HepG2 (cell line): ENCODE measurements around the gene DOCK4. TPM values are rescaled to one million over a fixed set of nuclear protein-coding genes. Genes with fewer than 3 reads are reported as not detected.

Source experiments
- ATAC-seq: fragments of 200-7000 bp; cut with Tn5 transposase; 3 replicates; pipeline ENCODE4 v1.9.1; 2020; ENCODE audit warnings: mild to moderate bottlenecking, moderate library complexity
- BruUV-seq: library from RNA; stranded (reverse); fragments of 400-500 nt; replicated peaks from 2 replicates; lab custom pipeline; 2021; lab: Mats Ljungman, UMichigan
- CTCF ChIA-PET: fragments of 300-600 bp; formaldehyde crosslinking; extraction: SDS; loops from one replicate; lab custom pipeline; 2021; ENCODE audit warnings: low total read pairs, inconsistent platforms, low intra/inter-chr PET ratio; lab: Yijun Ruan, JAX
- POLR2A ChIA-PET: fragments of 350-600 bp; sonication (Branson Sonifier 250); formaldehyde crosslinking; loops from one replicate; lab custom pipeline; 2020; ENCODE audit warnings: antibody characterized with exemption, inconsistent platforms; lab: Yijun Ruan, JAX
- DNase-seq: peaks from one replicate; pipeline ENCODE4 v3.0.0-alpha.2; 2015; ENCODE audit warnings: low spot score
- FAIRE-seq: peaks from 3 replicates; lab custom pipeline; 2011; peaks lifted over from hg19 to GRCh38; lab: Jason Lieb, UNC
- H2AFZ ChIP-seq: one replicate; pipeline ENCODE4 v1.6.1; 2011; ENCODE audit warnings: low read length, inconsistent platforms
- H3K27ac ChIP-seq: fragments of 300-600 bp; 3 replicates; pipeline ENCODE4 v1.8.0; 2011; ENCODE audit warnings: mixed run types, mild to moderate bottlenecking, mixed read lengths, low read length, inconsistent platforms; ENCODE audit not compliant: insufficient read depth; ENCODE audit errors: extremely low read length
- H3K27me3 ChIP-seq, 2 experiments: fragments of 200-600 bp in 1 of 2; 2 replicates in 1 of 2; 3 replicates in 1 of 2; pipeline versions ENCODE4 v1.6.0 to v1.8.0; 2011; ENCODE audit warnings: low read length in 2 of 2, mild to moderate bottlenecking in 2 of 2, moderate library complexity in 2 of 2, inconsistent platforms in 1 of 2; ENCODE audit not compliant: insufficient read depth in 2 of 2, control insufficient read depth in 1 of 2
- H3K36me3 ChIP-seq, 2 experiments: fragments of 200-600 bp in 1 of 2; replicated peaks in 1 of 2; 2 replicates in 1 of 2; 3 replicates in 1 of 2; pipeline versions ENCODE4 v1.5.1 to v1.8.0; 2011; ENCODE audit warnings: low read length in 2 of 2, inconsistent platforms in 1 of 2; ENCODE audit not compliant: insufficient read depth in 2 of 2, control insufficient read depth in 1 of 2
- H3K4me1 ChIP-seq: 2 replicates; pipeline ENCODE4 v1.5.1; 2012; ENCODE audit warnings: low read length, inconsistent platforms; ENCODE audit not compliant: insufficient read depth
- H3K4me2 ChIP-seq: 2 replicates; pipeline ENCODE4 v1.6.0; 2011; ENCODE audit warnings: low read depth, low read length, inconsistent platforms
- H3K4me3 ChIP-seq, 3 experiments: fragments of 200-600 bp in 1 of 3; sonication (generic), shearing (Covaris generic) in 1 of 3; replicated peaks in 1 of 3; 2 replicates each; pipeline ENCODE4 v1.5.1; 2011 to 2016; ENCODE audit warnings: low read length in 3 of 3, inconsistent platforms in 2 of 3, low read depth in 2 of 3, mild to moderate bottlenecking in 2 of 3, control low read depth in 1 of 3, mixed read lengths in 1 of 3; ENCODE audit not compliant: insufficient read depth in 1 of 3
- H3K79me2 ChIP-seq: one replicate; pipeline ENCODE4 v1.6.1; 2011; ENCODE audit warnings: low read length, inconsistent platforms; ENCODE audit not compliant: insufficient read depth
- H3K9ac ChIP-seq: 2 replicates; pipeline ENCODE4 v1.6.0; 2011; ENCODE audit warnings: mild to moderate bottlenecking, low read depth, low read length, inconsistent platforms; ENCODE audit not compliant: insufficient read depth
- H3K9me3 ChIP-seq: 2 replicates; pipeline ENCODE4 v1.5.1; 2012; ENCODE audit warnings: mild to moderate bottlenecking, low read length
- H4K20me1 ChIP-seq: 2 replicates; pipeline ENCODE4 v1.6.0; 2011; ENCODE audit warnings: inconsistent platforms, mild to moderate bottlenecking, low read length, moderate library complexity; ENCODE audit not compliant: insufficient read depth
- CBFB ChIP-seq: sonication (generic); formaldehyde crosslinking; IDR thresholded peaks from 2 replicates; pipeline ENCODE4 v1.4.0; 2020; ENCODE audit warnings: missing genetic modification reagents
- CCDC6 ChIP-seq: sonication (generic); formaldehyde crosslinking; IDR thresholded peaks from 2 replicates; pipeline ENCODE4 v1.8.1; 2022; ENCODE audit warnings: mild to moderate bottlenecking, missing genetic modification reagents, moderate library complexity
- CREB1 ChIP-seq, 2 experiments: fragments of 450-650 bp in 1 of 2; IDR thresholded peaks; 2 replicates each; pipeline ENCODE4 v1.6.1; 2016 to 2017; ENCODE audit warnings: control low read depth in 1 of 2, mild to moderate bottlenecking in 1 of 2, missing compliant biosample characterization in 1 of 2, missing genetic modification characterization in 1 of 2
- IKZF5 ChIP-seq: IDR thresholded peaks from 2 replicates; pipeline ENCODE4 v1.6.1; 2018; ENCODE audit warnings: missing genetic modification reagents, mild to moderate bottlenecking, missing compliant biosample characterization
- TMF1 ChIP-seq: sonication (generic); formaldehyde crosslinking; IDR thresholded peaks from 2 replicates; pipeline ENCODE4 v1.8.1; 2022; ENCODE audit warnings: low read depth, missing genetic modification reagents
- ZNF18 ChIP-seq: sonication (generic); formaldehyde crosslinking; IDR thresholded peaks from 2 replicates; pipeline ENCODE4 v1.8.0; 2022; ENCODE audit warnings: mild to moderate bottlenecking, missing genetic modification reagents; ENCODE audit not compliant: insufficient replicate concordance
- ZNF205 ChIP-seq: IDR thresholded peaks from 2 replicates; pipeline ENCODE4 v1.6.1; 2018; ENCODE audit warnings: missing biosample characterization, missing genetic modification reagents
- ZNF34 ChIP-seq: sonication (generic); formaldehyde crosslinking; IDR thresholded peaks from 2 replicates; pipeline ENCODE4 v1.4.0; 2020; ENCODE audit warnings: mild to moderate bottlenecking, missing genetic modification reagents, borderline replicate concordance
- ZNF431 ChIP-seq: sonication (generic); formaldehyde crosslinking; IDR thresholded peaks from 2 replicates; pipeline ENCODE4 v1.9.0; 2022; ENCODE audit warnings: missing genetic modification reagents, low read depth, mild to moderate bottlenecking, borderline replicate concordance
- ZNF556 ChIP-seq: sonication (generic); formaldehyde crosslinking; IDR thresholded peaks from 2 replicates; pipeline ENCODE4 v1.4.0; 2020; ENCODE audit warnings: mild to moderate bottlenecking, missing genetic modification reagents, borderline replicate concordance
- ZNF674 ChIP-seq: sonication (generic); formaldehyde crosslinking; IDR thresholded peaks from 2 replicates; pipeline ENCODE4 v1.5.0; 2020; ENCODE audit warnings: low read depth, mild to moderate bottlenecking, missing genetic modification reagents
- WGBS: methylation state at CpG from one replicate; pipeline ENCODE4 v1.1.6; 2017; ENCODE audit warnings: low lambda C conversion rate; 5-methylcytosine and 5-hydroxymethylcytosine counted together
- in situ Hi-C: cut with HindIII; loops from 2 replicates; pipeline ENCODE4 v1.10.0; 2017; ENCODE audit warnings: low pct_unique_long_range_greater_than_20kb; ENCODE audit not compliant: extremely low pct_ligation_motif_present
- intact Hi-C: fragments of 100-400 bp; cut with micrococcal nuclease; formaldehyde crosslinking; loops from one replicate; pipeline ENCODE4 v1.10.0; 2022; ENCODE audit not compliant: unreplicated experiment
- polyA plus RNA-seq, 8 experiments: library from polyadenylated mRNA; depleted of rRNA in 3 of 8; stranded (reverse) in 7 of 8; unstranded in 1 of 8; fragments of >200 nt; fragmentation: Illumina TruSeq in 4 of 8; extraction: Trizol in 4 of 8; gene quantifications; 2 replicates each; pipeline versions ENCODE4 v1.2.1 to v1.2.3, GENCODE V29; 2011 to 2016; ENCODE audit warnings: low read depth in 4 of 8, missing spikeins in 1 of 8, mixed read lengths in 1 of 8; ENCODE audit not compliant: insufficient read depth in 1 of 8
- total RNA-seq, 5 experiments: library from RNA; depleted of rRNA; stranded (reverse); fragments of >200 nt; fragmentation: Illumina TruSeq; extraction: Trizol; gene quantifications; 2 replicates each; pipeline ENCODE4 v1.2.3, GENCODE V29; 2016; ENCODE audit warnings: low read depth in 1 of 5
- TF ChIP-seq, protein P1 (sequence below): sonication (generic); formaldehyde crosslinking; IDR thresholded peaks from 2 replicates; pipeline ENCODE4 v1.4.0; 2020; ENCODE audit warnings: mild to moderate bottlenecking, missing genetic modification reagents
- TF ChIP-seq, protein P2 (sequence below): sonication (generic); formaldehyde crosslinking; IDR thresholded peaks from 2 replicates; pipeline ENCODE4 v1.4.0; 2020; ENCODE audit warnings: mild to moderate bottlenecking, missing genetic modification reagents

The DOCK4 gene
- total and polyA plus RNA-seq, 2 of the 13 experiments (the other 11 are each of a cell fraction or from before 2014, with no cell fraction given) = 13.5 to 17.4 TPM

DNA sequence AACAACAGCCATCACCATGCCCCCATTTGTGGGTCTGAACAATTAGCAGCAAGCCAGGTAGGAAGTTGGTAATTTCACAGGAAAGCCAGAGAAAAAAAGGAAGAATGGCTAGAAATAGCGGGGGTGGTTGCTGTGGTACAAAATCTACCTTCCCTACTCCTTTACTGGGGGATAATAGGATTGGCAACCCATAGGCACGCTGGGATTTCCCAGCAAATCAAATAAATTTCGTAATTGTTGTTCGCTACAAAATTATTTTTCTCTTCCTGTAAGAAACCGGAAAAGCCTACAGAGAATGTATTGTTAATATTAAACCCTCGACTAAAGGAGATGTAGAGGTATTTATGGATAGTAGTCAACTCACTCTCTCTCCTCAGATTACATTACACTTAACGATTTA is 123.9 kb downstream of the DOCK4 start:
- WGBS = 97% methylated on average over 7 of the region's 7 CpGs
- POLR2A ChIA-PET = no interaction called here
- H3K27me3 ChIP-seq = no peaks in the 10 kb centered on the region
- H3K4me1 ChIP-seq = peaks cover 63% of the 10 kb centered on the region
- BruUV-seq = no TSS peak
- in situ Hi-C loops = no loop called here
- H3K4me3 ChIP-seq = no peak overlapping the region
- no peak overlapping the region for H3K27ac ChIP-seq
- CTCF ChIA-PET = no interaction called here
- H3K9me3 ChIP-seq = no peaks in the 10 kb centered on the region
- no peaks in the 10 kb centered on the region for H3K36me3 ChIP-seq
- H3K9ac ChIP-seq = no peak overlapping the region
- no peak for TF ChIP-seq CREB1 (IDR thresholded peaks at IDR 0.05)
- no peak for TF ChIP-seq CREB1 (CRISPR knock-in tag; IDR thresholded peaks at IDR 0.05)
- TF ChIP-seq, protein P1, sequence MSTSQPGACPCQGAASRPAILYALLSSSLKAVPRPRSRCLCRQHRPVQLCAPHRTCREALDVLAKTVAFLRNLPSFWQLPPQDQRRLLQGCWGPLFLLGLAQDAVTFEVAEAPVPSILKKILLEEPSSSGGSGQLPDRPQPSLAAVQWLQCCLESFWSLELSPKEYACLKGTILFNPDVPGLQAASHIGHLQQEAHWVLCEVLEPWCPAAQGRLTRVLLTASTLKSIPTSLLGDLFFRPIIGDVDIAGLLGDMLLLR = no peak
- TF ChIP-seq CCDC6 (CRISPR knock-in tag) = no peak
- TF ChIP-seq ZNF34 (CRISPR knock-in tag) = no peak
- no peak for TF ChIP-seq TMF1 (CRISPR knock-in tag)
- no peak for TF ChIP-seq ZNF431
- no peak for DNase-seq
- intact Hi-C loops = loop anchor here (10.0 kb wide), 1 partner anchor 322 kb away; no protein-coding TSS in a partner anchor
- ATAC-seq = no peak
- H4K20me1 ChIP-seq = 0 out of 2 replicates have a peak, but pooled peaks cover 3% of the 10 kb centered on the region
- H3K4me2 ChIP-seq = no peak overlapping the region
- peaks cover 24% of the 10 kb centered on the region for H3K79me2 ChIP-seq
- no peak overlapping the region for H2AFZ ChIP-seq
- FAIRE-seq = no peak

DNA sequence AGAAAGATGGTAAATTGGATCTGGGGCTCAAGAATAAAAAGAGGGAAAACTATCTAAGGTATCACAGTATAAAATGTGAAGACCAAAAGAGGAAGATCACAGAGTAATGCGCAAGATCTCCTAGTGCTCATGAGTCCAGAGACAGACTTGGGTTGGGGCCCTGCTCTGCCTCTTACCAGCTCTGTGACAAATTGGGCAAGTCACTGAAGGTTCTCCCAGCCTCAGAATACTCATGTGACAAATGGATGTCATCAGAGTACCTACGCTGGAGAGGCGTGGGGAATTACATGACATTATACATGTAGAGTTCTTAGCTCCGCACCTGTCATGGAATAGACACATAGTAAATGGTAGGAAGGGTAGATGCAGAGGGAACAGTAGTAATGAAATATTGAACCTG is 124.4 kb downstream of the DOCK4 start:
- TF ChIP-seq CBFB (no peak), ZNF205 (CRISPR knock-in tag) (no peak), ZNF674 (CRISPR knock-in tag) (no peak), IKZF5 (CRISPR knock-in tag) (no peak), ZNF556 (CRISPR knock-in tag) (no peak), ZNF18 (no peak)
- TF ChIP-seq, protein P2, sequence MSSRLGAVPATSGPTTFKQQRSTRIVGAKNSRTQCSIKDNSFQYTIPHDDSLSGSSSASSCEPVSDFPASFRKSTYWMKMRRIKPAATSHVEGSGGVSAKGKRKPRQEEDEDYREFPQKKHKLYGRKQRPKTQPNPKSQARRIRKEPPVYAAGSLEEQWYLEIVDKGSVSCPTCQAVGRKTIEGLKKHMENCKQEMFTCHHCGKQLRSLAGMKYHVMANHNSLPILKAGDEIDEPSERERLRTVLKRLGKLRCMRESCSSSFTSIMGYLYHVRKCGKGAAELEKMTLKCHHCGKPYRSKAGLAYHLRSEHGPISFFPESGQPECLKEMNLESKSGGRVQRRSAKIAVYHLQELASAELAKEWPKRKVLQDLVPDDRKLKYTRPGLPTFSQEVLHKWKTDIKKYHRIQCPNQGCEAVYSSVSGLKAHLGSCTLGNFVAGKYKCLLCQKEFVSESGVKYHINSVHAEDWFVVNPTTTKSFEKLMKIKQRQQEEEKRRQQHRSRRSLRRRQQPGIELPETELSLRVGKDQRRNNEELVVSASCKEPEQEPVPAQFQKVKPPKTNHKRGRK (CRISPR knock-in tag) = no peak
- Histone ChIP-seq H3K9me3 (no peaks in the 10 kb centered on the region), H3K4me3 (no peak overlapping the region), H3K79me2 (peaks cover 21% of the 10 kb centered on the region), H2AFZ (no peak overlapping the region), H3K9ac (no peak overlapping the region), H3K4me2 (no peak overlapping the region), H3K27me3 (no peaks in the 10 kb centered on the region), H4K20me1 (0 out of 2 replicates have a peak, but pooled peaks cover 3% of the 10 kb centered on the region), H3K27ac (no peak overlapping the region), H3K4me1 (peaks cover 57% of the 10 kb centered on the region), H3K36me3 (no peaks in the 10 kb centered on the region)
- intact Hi-C loops = loop anchor here (10.0 kb wide), 1 partner anchor 323 kb away; no protein-coding TSS in a partner anchor
- ATAC-seq (no peak), FAIRE-seq (no peak), DNase-seq (no peak)
- POLR2A ChIA-PET = no interaction called here
- BruUV-seq = no TSS peak
- 100% methylated on average over 4 of the region's 4 CpGs for WGBS
- CTCF ChIA-PET = no interaction called here
- in situ Hi-C loops = no loop called here
